ENCODE measurements around the gene HDC. TPM values are rescaled to one million over a fixed set of nuclear protein-coding genes. Genes with fewer than 3 reads are reported as not detected.

The HDC gene
- total RNA-seq, 3 donors from 2014 or later (not counting 1 experiment from before 2014, with no cell fraction given), result 0.14 to 494 (median 9.5) TPM

DNA sequence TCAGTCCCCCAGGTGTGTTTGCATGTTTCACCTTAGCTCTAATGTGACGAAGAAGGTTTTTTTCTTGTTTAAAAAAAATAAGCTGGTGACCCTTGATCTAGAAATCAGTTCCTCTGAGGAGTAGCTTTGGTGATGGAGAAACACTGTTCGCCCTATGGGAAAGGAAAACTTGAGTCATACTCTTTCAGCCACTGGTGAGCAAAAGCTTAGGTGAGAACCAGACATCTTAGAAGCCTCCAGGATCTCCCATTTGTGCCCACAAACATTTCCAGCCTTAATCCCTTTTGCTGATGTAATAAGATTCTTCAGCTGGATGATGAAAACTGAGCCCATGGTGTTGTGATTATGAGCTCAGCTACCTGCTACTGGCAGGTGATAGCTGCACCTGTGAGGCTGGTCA is 45.7 kb downstream of the HDC start:
- Mint-ChIP-seq H3K4me3 (no peak overlapping the region), H3K27me3 (ENCODE audit: low read depth in 2 of 2) (no peaks in the 10 kb centered on the region), H3K4me1 (no peaks in the 10 kb centered on the region), H3K36me3 (no peaks in the 10 kb centered on the region), H3K27ac (no peak overlapping the region), H3K9me3 (no peaks in the 10 kb centered on the region)
- ATAC-seq (no peak), DNase-seq (no peak)
- intact Hi-C loops (cut with micrococcal nuclease), result no loop called here
- no peaks in the 10 kb centered on the region for H3K36me3 ChIP-seq (ENCODE audit: control insufficient read depth, insufficient read depth, low read length)
- WGBS (ENCODE audit: insufficient coverage), result 87% methylated on average over 2 of the region's 2 CpGs
- H3K4me3 ChIP-seq (ENCODE audit: low read length), result no peak overlapping the region
- H3K27ac ChIP-seq (ENCODE audit: low read length), result no peak overlapping the region
- no peaks in the 10 kb centered on the region for H3K4me1 ChIP-seq (ENCODE audit: control insufficient read depth, insufficient read depth, low read length)
- TF ChIP-seq, protein P1, sequence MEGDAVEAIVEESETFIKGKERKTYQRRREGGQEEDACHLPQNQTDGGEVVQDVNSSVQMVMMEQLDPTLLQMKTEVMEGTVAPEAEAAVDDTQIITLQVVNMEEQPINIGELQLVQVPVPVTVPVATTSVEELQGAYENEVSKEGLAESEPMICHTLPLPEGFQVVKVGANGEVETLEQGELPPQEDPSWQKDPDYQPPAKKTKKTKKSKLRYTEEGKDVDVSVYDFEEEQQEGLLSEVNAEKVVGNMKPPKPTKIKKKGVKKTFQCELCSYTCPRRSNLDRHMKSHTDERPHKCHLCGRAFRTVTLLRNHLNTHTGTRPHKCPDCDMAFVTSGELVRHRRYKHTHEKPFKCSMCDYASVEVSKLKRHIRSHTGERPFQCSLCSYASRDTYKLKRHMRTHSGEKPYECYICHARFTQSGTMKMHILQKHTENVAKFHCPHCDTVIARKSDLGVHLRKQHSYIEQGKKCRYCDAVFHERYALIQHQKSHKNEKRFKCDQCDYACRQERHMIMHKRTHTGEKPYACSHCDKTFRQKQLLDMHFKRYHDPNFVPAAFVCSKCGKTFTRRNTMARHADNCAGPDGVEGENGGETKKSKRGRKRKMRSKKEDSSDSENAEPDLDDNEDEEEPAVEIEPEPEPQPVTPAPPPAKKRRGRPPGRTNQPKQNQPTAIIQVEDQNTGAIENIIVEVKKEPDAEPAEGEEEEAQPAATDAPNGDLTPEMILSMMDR (IDR thresholded peaks at IDR 0.05), result no peak
- no peaks in the 10 kb centered on the region for H3K9me3 ChIP-seq (ENCODE audit: control insufficient read depth, insufficient read depth, low read length)
- no peaks in the 10 kb centered on the region for H3K27me3 ChIP-seq (ENCODE audit: control insufficient read depth, insufficient read depth, low read length)

DNA sequence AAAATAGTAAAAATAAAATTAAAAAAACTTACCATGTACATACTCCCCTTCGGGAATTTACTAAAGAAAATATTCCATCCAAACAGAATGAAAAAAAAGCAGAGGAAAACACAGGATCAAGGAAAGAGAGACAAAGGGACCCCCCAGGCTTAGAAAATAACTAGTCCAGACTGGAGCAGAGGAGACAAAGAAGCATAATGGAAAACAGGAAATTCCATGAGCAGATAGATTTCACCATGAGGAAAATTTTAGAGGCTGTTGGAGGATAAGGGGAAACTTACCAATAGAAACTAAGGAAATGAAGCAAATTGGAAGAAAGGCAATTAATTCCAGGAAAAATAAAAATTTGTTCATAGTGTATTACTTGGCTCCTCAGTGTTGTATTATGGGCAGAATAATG is 46.8 kb downstream of the HDC start:
- Histone ChIP-seq H3K36me3 (ENCODE audit: control insufficient read depth, insufficient read depth, low read length) (no peaks in the 10 kb centered on the region), H3K27me3 (ENCODE audit: control insufficient read depth, insufficient read depth, low read length) (no peaks in the 10 kb centered on the region), H3K4me3 (ENCODE audit: low read length) (no peak overlapping the region), H3K27ac (ENCODE audit: low read length) (no peak overlapping the region), H3K9me3 (ENCODE audit: control insufficient read depth, insufficient read depth, low read length) (no peaks in the 10 kb centered on the region), H3K4me1 (ENCODE audit: control insufficient read depth, insufficient read depth, low read length) (no peaks in the 10 kb centered on the region)
- Mint-ChIP-seq H3K36me3 (no peaks in the 10 kb centered on the region), H3K4me1 (no peaks in the 10 kb centered on the region), H3K27ac (no peak overlapping the region), H3K27me3 (ENCODE audit: low read depth in 2 of 2) (no peaks in the 10 kb centered on the region), H3K4me3 (no peak overlapping the region), H3K9me3 (no peaks in the 10 kb centered on the region)
- TF ChIP-seq, protein P1 (IDR thresholded peaks at IDR 0.05), result no peak
- intact Hi-C loops (cut with micrococcal nuclease), result no loop called here
- WGBS (ENCODE audit: insufficient coverage), result 88% methylated on average over 1 of the region's 1 CpG
- DNase-seq (no peak), ATAC-seq (no peak)

DNA sequence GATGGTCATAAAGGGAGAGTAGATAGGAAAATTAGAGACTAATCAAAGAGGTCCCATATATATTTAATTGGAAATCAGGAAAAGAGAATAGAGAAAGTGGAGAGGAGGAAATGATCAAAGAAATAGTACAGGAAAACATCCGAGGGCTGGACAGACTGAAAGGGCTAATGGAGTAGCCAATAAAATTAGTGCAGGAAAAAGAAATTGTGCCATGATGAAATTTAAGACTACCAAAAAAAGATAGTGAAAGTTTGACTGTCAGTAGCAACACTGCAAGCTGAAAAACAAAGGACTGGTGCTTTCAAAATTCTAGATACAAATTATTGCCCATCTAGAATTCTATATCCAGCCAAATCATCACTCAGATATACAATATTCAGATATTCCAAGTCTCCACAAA is 47.2 kb downstream of the HDC start:
- Histone ChIP-seq H3K27me3 (ENCODE audit: control insufficient read depth, insufficient read depth, low read length) (no peaks in the 10 kb centered on the region), H3K4me3 (ENCODE audit: low read length) (no peak overlapping the region), H3K9me3 (ENCODE audit: control insufficient read depth, insufficient read depth, low read length) (no peaks in the 10 kb centered on the region), H3K36me3 (ENCODE audit: control insufficient read depth, insufficient read depth, low read length) (no peaks in the 10 kb centered on the region), H3K27ac (ENCODE audit: low read length) (no peak overlapping the region), H3K4me1 (ENCODE audit: control insufficient read depth, insufficient read depth, low read length) (no peaks in the 10 kb centered on the region)
- 81% methylated on average over 1 of the region's 1 CpG for WGBS (ENCODE audit: insufficient coverage)
- H3K9me3 Mint-ChIP-seq, result no peaks in the 10 kb centered on the region
- TF ChIP-seq, protein P1 (IDR thresholded peaks at IDR 0.05), result no peak
- intact Hi-C loops (cut with micrococcal nuclease), result no loop called here
- no peak for ATAC-seq
- H3K4me1 Mint-ChIP-seq, result no peaks in the 10 kb centered on the region
- H3K27me3 Mint-ChIP-seq (ENCODE audit: low read depth in 2 of 2), result no peaks in the 10 kb centered on the region
- H3K27ac Mint-ChIP-seq, result no peak overlapping the region
- no peaks in the 10 kb centered on the region for H3K36me3 Mint-ChIP-seq
- no peak overlapping the region for H3K4me3 Mint-ChIP-seq
- DNase-seq, result no peak

DNA sequence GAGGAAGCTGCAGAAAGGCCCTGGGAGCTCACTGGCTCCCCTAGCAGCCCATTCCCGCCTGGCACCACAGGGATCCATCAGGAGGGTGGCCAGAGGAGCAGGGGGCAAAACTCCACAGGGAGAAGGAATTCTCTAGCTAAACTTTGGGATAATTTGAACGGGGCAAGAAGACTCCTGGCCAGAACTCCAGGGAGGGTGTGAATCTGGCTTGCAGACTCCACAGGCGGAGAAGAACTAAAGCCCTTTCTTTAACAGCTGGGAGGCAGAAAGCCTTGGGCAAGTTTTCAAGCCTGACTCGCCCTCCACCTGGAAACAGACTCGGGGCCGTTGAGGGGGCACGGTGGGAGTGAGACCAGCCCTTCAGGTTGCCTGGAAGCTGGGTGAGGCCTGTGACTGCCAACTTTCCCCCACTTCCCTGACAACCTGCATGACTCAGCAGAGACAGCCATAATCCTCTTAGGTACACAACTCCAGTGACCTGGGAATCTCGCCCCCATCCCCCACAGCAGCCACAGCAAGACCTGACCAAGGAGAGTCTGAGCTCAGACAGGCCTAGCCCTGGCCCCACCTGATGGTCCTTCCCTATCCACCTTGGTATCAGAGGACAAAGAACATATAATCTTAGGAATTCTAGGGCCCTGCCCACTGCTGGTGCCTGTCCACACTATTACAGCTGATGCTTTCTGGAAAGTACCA is 54.9 kb downstream of the HDC start:
- 93% methylated on average over 8 of the region's 8 CpGs for WGBS (ENCODE audit: insufficient coverage)

More for the DNA sequence above, 54.9 kb downstream of the HDC start:
- no peak for DNase-seq
- H3K36me3 Mint-ChIP-seq, result peaks cover 8% of the 10 kb centered on the region
- no peaks in the 10 kb centered on the region for H3K4me1 Mint-ChIP-seq
- TF ChIP-seq, protein P1 (IDR thresholded peaks at IDR 0.05), result no peak
- ATAC-seq, result no peak
- H3K27ac Mint-ChIP-seq, result no peak overlapping the region
- H3K27me3 Mint-ChIP-seq (ENCODE audit: low read depth in 2 of 2), result no peaks in the 10 kb centered on the region
- peaks cover 3 to 9% of the 10 kb centered on the region in 2 donors for H3K9me3 Mint-ChIP-seq
- Histone ChIP-seq H3K27me3 (ENCODE audit: control insufficient read depth, insufficient read depth, low read length) (no peaks in the 10 kb centered on the region), H3K9me3 (ENCODE audit: control insufficient read depth, insufficient read depth, low read length) (no peaks in the 10 kb centered on the region), H3K36me3 (ENCODE audit: control insufficient read depth, insufficient read depth, low read length) (no peaks in the 10 kb centered on the region), H3K4me3 (ENCODE audit: low read length) (no peak overlapping the region), H3K27ac (ENCODE audit: low read length) (no peak overlapping the region), H3K4me1 (ENCODE audit: control insufficient read depth, insufficient read depth, low read length) (no peaks in the 10 kb centered on the region)
- intact Hi-C loops (cut with micrococcal nuclease), result no loop called here
- no peak overlapping the region for H3K4me3 Mint-ChIP-seq

Measured in natural killer cell (primary cell).